H1 (cell line): ENCODE measurements around the gene C4orf46.

Experiments
- BCL11A ChIP-seq, 2 experiments: IDR thresholded peaks; one replicate each; pipeline ENCODE4 v1.6.1; 2011; ENCODE audit warnings: low read depth in 2 of 2, low read length in 2 of 2, mild to moderate bottlenecking in 2 of 2
- CREB1 ChIP-seq: IDR thresholded peaks from 2 replicates; pipeline ENCODE4 v1.6.1; 2012; ENCODE audit warnings: inconsistent platforms
- JUND ChIP-seq: IDR thresholded peaks from 2 replicates; pipeline ENCODE4 v1.6.1; 2011; ENCODE audit warnings: mild to moderate bottlenecking, improper control_type of control experiment, low read length
- MAX ChIP-seq: IDR thresholded peaks from 2 replicates; pipeline ENCODE4 v1.6.1; 2012; ENCODE audit warnings: inconsistent platforms
- SP1 ChIP-seq: IDR thresholded peaks from 2 replicates; pipeline ENCODE4 v1.6.1; 2011; ENCODE audit warnings: low read depth, low read length
- ZNF274 ChIP-seq: IDR thresholded peaks from 2 replicates; pipeline ENCODE4 v1.7.0; 2012; ENCODE audit warnings: low read length, borderline replicate concordance; ENCODE audit errors: extremely low read depth

- no peak for TF ChIP-seq BCL11A (IDR thresholded peaks at IDR 0.05; ENCODE audit: low read depth in 2 of 2, low read length in 2 of 2)
- TF ChIP-seq ZNF274 = no peak
- no peak for TF ChIP-seq SP1
- TF ChIP-seq MAX = no peak
- TF ChIP-seq JUND = no peak
- no peak for TF ChIP-seq CREB1
Observed at GRCh38 chr4:158676076-158676475, 4.4 kb upstream of the C4orf46 start.
